ENCODE measurements around the gene WNK1.
A peak's percentile ranks its signal among the peaks of the same experiment; 100 is the strongest.

WNK1 gene

GRCh38 chr12:943051-943450 lies 190.7 kb downstream of the WNK1 start:
- TF ChIP-seq CTCF (conservative IDR thresholded peaks at IDR 0.05; ENCODE audit: low read length): no peak
- no peak for DNase-seq (ENCODE audit: low read depth)
- no peak overlapping the region for H3K4me3 ChIP-seq (ENCODE audit: low read length)

- H3K4me3 ChIP-seq (ENCODE audit: low read length): no peak overlapping the region
- no peak for DNase-seq (ENCODE audit: low read depth)
Observed at GRCh38 chr12:944211-944610, 191.8 kb downstream of the WNK1 start.

GRCh38 chr12:946212-946611 lies 193.8 kb downstream of the WNK1 start:
- peak; percentile 17 for DNase-seq (ENCODE audit: low read depth)
- no peak for TF ChIP-seq CTCF (conservative IDR thresholded peaks at IDR 0.05; ENCODE audit: low read length)
- H3K4me3 ChIP-seq (ENCODE audit: low read length): no peak overlapping the region

More at GRCh38 chr12:944211-944610, 191.8 kb downstream of the WNK1 start:
- no peak for TF ChIP-seq CTCF (conservative IDR thresholded peaks at IDR 0.05; ENCODE audit: low read length)

GRCh38 chr12:946631-947030 lies 194.3 kb downstream of the WNK1 start:
- no peak overlapping the region for H3K4me3 ChIP-seq (ENCODE audit: low read length)
- no peak for TF ChIP-seq CTCF (conservative IDR thresholded peaks at IDR 0.05; ENCODE audit: low read length)
- peak; percentile 15 for DNase-seq (ENCODE audit: low read depth)

- no peak for TF ChIP-seq CTCF (conservative IDR thresholded peaks at IDR 0.05; ENCODE audit: low read length)
- DNase-seq (ENCODE audit: low read depth): no peak
- H3K4me3 ChIP-seq (ENCODE audit: low read length): peak overlapping the region; percentile 93
Observed at GRCh38 chr12:948238-948637, 195.9 kb downstream of the WNK1 start.

- peak within 1 kb of the TSS; percentile 93 for H3K4me3 ChIP-seq (ENCODE audit: low read length)
- DNase-seq (ENCODE audit: low read depth): peak; percentile 99
- peak; percentile 80 for TF ChIP-seq CTCF (conservative IDR thresholded peaks at IDR 0.05; ENCODE audit: low read length)
Observed at GRCh38 chr12:949453-950191, 197.2 kb downstream of the WNK1 start, which contains the start of gene RAD52. Gene RAD52, minus strand, starts transcription at chr12:949694. Its CDS starts 16,636 bp downstream, at chr12:933058.

GRCh38 chr12:951176-951575 lies 198.8 kb downstream of the WNK1 start:
- DNase-seq (ENCODE audit: low read depth): no peak
- no peak for TF ChIP-seq CTCF (conservative IDR thresholded peaks at IDR 0.05; ENCODE audit: low read length)
- no peak overlapping the region for H3K4me3 ChIP-seq (ENCODE audit: low read length)

All from AG10803 (cell line).